Mesenchymal stem cell (in vitro differentiated cells and primary cell): ENCODE data around the gene SF3A1.

Source experiments
- DNase-seq: peaks from one replicate; pipeline ENCODE4 v3.0.0-alpha.2; 2013
- H2AFZ ChIP-seq: one replicate; pipeline ENCODE4 v1.6.1; 2013; ENCODE audit warnings: low read depth, mild to moderate bottlenecking, control low read depth, inconsistent platforms, low read length, moderate library complexity
- H2AK5ac ChIP-seq: 2 replicates; pipeline ENCODE4 v1.6.1; 2013; ENCODE audit warnings: low read length, moderate library complexity, mild to moderate bottlenecking, inconsistent platforms; ENCODE audit not compliant: severe bottlenecking
- H2BK120ac ChIP-seq: one replicate; pipeline ENCODE4 v1.6.1; 2013; ENCODE audit warnings: low read depth, mild to moderate bottlenecking, inconsistent platforms, low read length, moderate library complexity
- H2BK12ac ChIP-seq, 2 experiments: one replicate each; pipeline ENCODE4 v1.6.1; 2013; ENCODE audit warnings: inconsistent platforms in 2 of 2, low read length in 2 of 2, mild to moderate bottlenecking in 2 of 2, moderate library complexity in 2 of 2, control low read depth in 1 of 2
- H2BK15ac ChIP-seq: one replicate; pipeline ENCODE4 v1.6.1; 2013; ENCODE audit warnings: mild to moderate bottlenecking, low read depth, inconsistent platforms; ENCODE audit not compliant: poor library complexity, severe bottlenecking
- H2BK5ac ChIP-seq: 2 replicates; pipeline ENCODE4 v1.6.1; 2013; ENCODE audit warnings: low read depth, mild to moderate bottlenecking, low read length, control low read depth, inconsistent platforms; ENCODE audit not compliant: poor library complexity, severe bottlenecking
- H3K14ac ChIP-seq, 2 experiments: one replicate each; pipeline ENCODE4 v1.6.1; 2013; ENCODE audit warnings: inconsistent platforms in 2 of 2, low read length in 2 of 2, control low read depth in 1 of 2, mild to moderate bottlenecking in 1 of 2, moderate library complexity in 1 of 2
- H3K18ac ChIP-seq, 2 experiments: one replicate each; pipeline ENCODE4 v1.6.1; 2013; ENCODE audit warnings: inconsistent platforms in 2 of 2, low read length in 2 of 2, control low read depth in 1 of 2, low read depth in 1 of 2, mild to moderate bottlenecking in 1 of 2
- H3K23ac ChIP-seq, 2 experiments: one replicate each; pipeline ENCODE4 v1.6.1; 2013; ENCODE audit warnings: inconsistent platforms in 2 of 2, low read length in 2 of 2, mild to moderate bottlenecking in 2 of 2, moderate library complexity in 2 of 2, control low read depth in 1 of 2
- H3K27ac ChIP-seq: 2 replicates; pipeline ENCODE4 v1.5.1; 2013; ENCODE audit warnings: mild to moderate bottlenecking, moderate library complexity, low read length, control low read depth, inconsistent platforms; ENCODE audit not compliant: poor library complexity, severe bottlenecking
- H3K27me3 ChIP-seq, 2 experiments: 2 replicates each; pipeline versions ENCODE4 v1.6.1 to v1.7.0; 2013; ENCODE audit warnings: low read length in 2 of 2, mild to moderate bottlenecking in 2 of 2, moderate library complexity in 2 of 2, control low read depth in 1 of 2, inconsistent platforms in 1 of 2; ENCODE audit not compliant: control insufficient read depth in 1 of 2, insufficient read depth in 1 of 2
- H3K36me3 ChIP-seq, 2 experiments: 2 replicates each; pipeline versions ENCODE4 v1.6.1 to v1.7.0; 2013; ENCODE audit warnings: low read length in 2 of 2, control low read depth in 1 of 2, inconsistent platforms in 1 of 2, low read depth in 1 of 2, mild to moderate bottlenecking in 1 of 2; ENCODE audit not compliant: insufficient read depth in 2 of 2, control insufficient read depth in 1 of 2
- H3K4ac ChIP-seq, 2 experiments: one replicate each; pipeline ENCODE4 v1.6.1; 2013; ENCODE audit warnings: inconsistent platforms in 2 of 2, low read length in 2 of 2, mild to moderate bottlenecking in 2 of 2, moderate library complexity in 2 of 2, control low read depth in 1 of 2, low read depth in 1 of 2
- H3K4me1 ChIP-seq: 2 replicates; pipeline ENCODE4 v1.6.1; 2013; ENCODE audit warnings: low read depth, low read length, control low read depth; ENCODE audit not compliant: control insufficient read depth, insufficient read depth
- H3K4me2 ChIP-seq: 2 replicates; pipeline ENCODE4 v1.6.1; 2013; ENCODE audit warnings: low read length, mild to moderate bottlenecking, inconsistent platforms; ENCODE audit not compliant: poor library complexity, severe bottlenecking
- H3K4me3 ChIP-seq, 2 experiments: 2 replicates each; pipeline versions ENCODE4 v1.5.1 to v1.7.0; 2013; ENCODE audit warnings: low read length in 2 of 2, mild to moderate bottlenecking in 2 of 2, control low read depth in 1 of 2, low read depth in 1 of 2; ENCODE audit not compliant: insufficient read depth in 1 of 2
- H3K79me1 ChIP-seq: replicated peaks from 2 replicates; pipeline ENCODE4 v1.6.1; 2013; ENCODE audit warnings: mild to moderate bottlenecking, control low read depth, low read length, inconsistent platforms; ENCODE audit not compliant: poor library complexity, severe bottlenecking
- H3K9ac ChIP-seq: 2 replicates; pipeline ENCODE4 v1.7.0; 2013; ENCODE audit warnings: mild to moderate bottlenecking, low read length, moderate library complexity
- H3K9me3 ChIP-seq: 2 replicates; pipeline ENCODE4 v1.7.0; 2013; ENCODE audit warnings: mild to moderate bottlenecking, low read length; ENCODE audit not compliant: control insufficient read depth
- H4K8ac ChIP-seq: one replicate; pipeline ENCODE4 v1.6.1; 2013; ENCODE audit warnings: inconsistent platforms, mild to moderate bottlenecking, low read length, moderate library complexity
- H4K91ac ChIP-seq: one replicate; pipeline ENCODE4 v1.6.1; 2013; ENCODE audit warnings: mild to moderate bottlenecking, low read length, inconsistent platforms
- WGBS: methylation state at CpG from one replicate; pipeline ENCODE4 v1.1.7; 2013; ENCODE audit warnings: mixed read lengths; 5-methylcytosine and 5-hydroxymethylcytosine counted together

SF3A1 gene

GRCh38 chr22:30381264-30381663 lies 24.6 kb upstream of the SF3A1 start:
- Histone ChIP-seq H3K9me3 (no peaks in the 10 kb centered on the region), H3K9ac (no peak overlapping the region), H3K23ac (no peak overlapping the region), H2AK5ac (no peak overlapping the region), H3K4me2 (no peak overlapping the region), H2BK120ac (no peak overlapping the region), H3K27ac (no peak overlapping the region), H3K36me3 (peaks cover 69 to 80% of the 10 kb centered on the region in 2 experiments), H3K14ac (no peak overlapping the region), H3K4ac (no peak overlapping the region), H4K8ac (no peak overlapping the region), H3K79me1 (peaks cover 20% of the 10 kb centered on the region), H4K91ac (no peak overlapping the region), H2AFZ (no peak overlapping the region), H2BK15ac (no peak overlapping the region), H3K27me3 (no peaks in the 10 kb centered on the region), H3K4me3 (no peak overlapping the region), H3K18ac (no peak overlapping the region), H2BK5ac (no peak overlapping the region), H3K4me1 (peaks cover 8% of the 10 kb centered on the region), H2BK12ac (no peak overlapping the region)
- 90% methylated on average over 12 of the region's 12 CpGs for WGBS
- DNase-seq = no peak

GRCh38 chr22:30380011-30380410 lies 23.3 kb upstream of the SF3A1 start:
- Histone ChIP-seq H3K9me3 (no peaks in the 10 kb centered on the region), H2AFZ (no peak overlapping the region), H3K27me3 (no peaks in the 10 kb centered on the region), H3K4me3 (no peak overlapping the region), H3K4me1 (peaks cover 2% of the 10 kb centered on the region), H3K23ac (no peak overlapping the region), H3K36me3 (peaks cover 69 to 88% of the 10 kb centered on the region in 2 experiments), H2BK15ac (no peak overlapping the region), H2BK120ac (no peak overlapping the region), H4K91ac (no peak overlapping the region), H3K4ac (no peak overlapping the region), H3K79me1 (peaks cover 15% of the 10 kb centered on the region), H2AK5ac (no peak overlapping the region), H4K8ac (no peak overlapping the region), H2BK5ac (no peak overlapping the region), H3K9ac (no peak overlapping the region), H3K18ac (no peak overlapping the region), H3K4me2 (no peak overlapping the region), H3K14ac (no peak overlapping the region), H2BK12ac (no peak overlapping the region), H3K27ac (no peak overlapping the region)
- no peak for DNase-seq
- WGBS = 96% methylated on average over 20 of the region's 20 CpGs

- Histone ChIP-seq H3K27me3 (peaks cover 0 to 8% of the 10 kb centered on the region in 2 experiments), H3K27ac (no peak overlapping the region), H2BK12ac (no peak overlapping the region), H3K36me3 (peaks cover 33 to 49% of the 10 kb centered on the region in 2 experiments), H2BK15ac (no peak overlapping the region), H3K23ac (no peak overlapping the region), H2AFZ (no peak overlapping the region), H3K79me1 (no peaks in the 10 kb centered on the region), H3K4ac (no peak overlapping the region), H3K4me2 (no peak overlapping the region), H3K18ac (no peak overlapping the region), H4K8ac (no peak overlapping the region), H4K91ac (no peak overlapping the region), H2BK120ac (no peak overlapping the region), H3K4me1 (peaks cover 19% of the 10 kb centered on the region), H3K14ac (no peak overlapping the region), H2BK5ac (no peak overlapping the region), H3K4me3 (no peak overlapping the region), H3K9ac (no peak overlapping the region), H3K9me3 (no peaks in the 10 kb centered on the region), H2AK5ac (no peak overlapping the region)
- DNase-seq = no peak
- WGBS = 91% methylated on average over 13 of the region's 13 CpGs
These were observed 18.7 kb upstream of the SF3A1 start for GRCh38 chr22:30375312-30375849.

- Histone ChIP-seq H2BK12ac (no peak overlapping the region), H4K8ac (no peak overlapping the region), H3K9me3 (no peaks in the 10 kb centered on the region), H2BK15ac (no peak overlapping the region), H2AK5ac (no peak overlapping the region), H4K91ac (peak overlapping the region; percentile 58), H3K4me3 (no peak overlapping the region), H2BK120ac (no peak overlapping the region), H3K4me1 (peaks cover 19% of the 10 kb centered on the region), H3K18ac (no peak overlapping the region), H3K27me3 (peaks cover 0 to 12% of the 10 kb centered on the region in 2 experiments), H3K36me3 (peaks cover 16 to 39% of the 10 kb centered on the region in 2 experiments), H3K9ac (no peak overlapping the region), H3K23ac (no peak overlapping the region), H3K14ac (no peak overlapping the region), H3K79me1 (no peaks in the 10 kb centered on the region), H2AFZ (no peak overlapping the region), H3K4me2 (no peak overlapping the region), H2BK5ac (no peak overlapping the region), H3K4ac (no peak overlapping the region), H3K27ac (no peak overlapping the region)
- no peak for DNase-seq
- 88% methylated on average over 33 of the region's 33 CpGs for WGBS
These were observed 16.9 kb upstream of the SF3A1 start for GRCh38 chr22:30373331-30374325.
